Osteocyte (in vitro differentiated cells): Measurements from ENCODE around the gene ZFP64. TPM values are rescaled to one million over a fixed set of nuclear protein-coding genes. Genes with fewer than 3 reads are reported as not detected.

ENCODE experiments used
- DNase-seq: peaks from one replicate; pipeline ENCODE4 v3.0.0; 2021; ENCODE audit warnings: mixed read lengths; ENCODE audit not compliant: unreplicated experiment; ENCODE audit errors: extremely low spot score
- H3K27ac Mint-ChIP-seq: one replicate; pipeline ENCODE4 v1.8.0; 2021; ENCODE audit warnings: mild to moderate bottlenecking, mixed read lengths; ENCODE audit not compliant: unreplicated experiment
- H3K27me3 Mint-ChIP-seq: one replicate; pipeline ENCODE4 v1.8.0; 2021; ENCODE audit warnings: mixed read lengths; ENCODE audit not compliant: unreplicated experiment
- H3K36me3 Mint-ChIP-seq: one replicate; pipeline ENCODE4 v1.8.0; 2021; ENCODE audit warnings: mixed read lengths; ENCODE audit not compliant: unreplicated experiment
- H3K4me1 Mint-ChIP-seq: one replicate; pipeline ENCODE4 v1.8.0; 2021; ENCODE audit warnings: mixed read lengths; ENCODE audit not compliant: unreplicated experiment
- H3K4me3 Mint-ChIP-seq: one replicate; pipeline ENCODE4 v1.8.0; 2021; ENCODE audit warnings: mild to moderate bottlenecking, moderate library complexity, mixed read lengths; ENCODE audit not compliant: unreplicated experiment
- H3K9me3 Mint-ChIP-seq: one replicate; pipeline ENCODE4 v1.8.0; 2021; ENCODE audit warnings: mixed read lengths; ENCODE audit not compliant: unreplicated experiment
- CTCF ChIP-seq: fragments of 200-600 bp; sonication (generic); IDR thresholded peaks from 2 replicates; pipeline ENCODE4 v1.5.0; 2021; ENCODE audit warnings: antibody characterized with exemption, mild to moderate bottlenecking, moderate library complexity
- total RNA-seq: library from RNA; stranded (reverse); gene quantifications from 2 replicates; pipeline ENCODE4 v1.2.1, GENCODE V29; 2021

The ZFP64 gene
- total RNA-seq, 1 donor from 2014 or later: 21.0 TPM

DNA sequence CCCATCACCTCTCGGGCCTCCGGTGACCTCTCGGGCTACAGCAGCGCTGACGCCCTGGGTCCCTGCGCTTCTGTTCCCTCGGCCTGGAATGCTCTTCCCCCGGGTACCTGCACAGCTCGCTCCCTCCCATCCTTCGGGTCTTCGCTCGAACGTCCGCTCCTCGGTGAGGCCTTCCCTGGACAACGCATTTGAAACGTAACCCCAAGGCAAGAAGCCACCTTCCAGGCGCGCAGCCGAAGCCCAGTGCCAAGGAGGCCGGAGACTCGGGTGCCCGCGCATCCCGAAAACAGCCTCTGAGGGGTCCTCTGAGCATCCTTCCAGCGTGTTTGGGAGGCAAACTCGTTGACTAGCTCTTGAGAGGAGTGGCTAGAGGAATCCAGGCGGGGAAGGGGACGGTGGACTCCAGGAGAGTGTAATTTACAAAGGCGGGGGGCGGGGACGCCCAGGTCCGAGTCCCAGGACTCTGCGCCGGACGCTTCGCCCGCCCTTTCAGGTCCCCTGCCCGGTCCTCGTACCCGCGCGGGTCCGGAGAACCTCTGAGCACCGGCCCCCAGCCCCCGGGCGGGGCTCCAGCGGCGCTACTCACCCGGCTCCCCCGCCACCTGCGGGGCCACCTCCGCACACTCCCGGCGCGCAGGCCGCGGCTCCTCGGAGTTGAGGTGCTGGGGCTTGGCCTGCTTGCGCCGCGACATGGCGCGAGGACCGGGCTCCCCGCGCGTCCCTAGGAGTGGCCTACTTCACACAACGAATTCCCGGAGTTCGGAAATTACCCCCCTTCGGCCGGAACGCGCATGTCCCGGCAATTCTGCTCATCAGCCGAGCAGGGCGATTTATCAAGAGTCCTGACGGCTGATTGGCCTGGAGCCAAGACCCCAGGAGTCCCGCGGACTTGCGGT lies 86.8 kb downstream of the ZFP64 start:
- Mint-ChIP-seq H3K36me3 (no peaks in the 10 kb centered on the region), H3K9me3 (no peaks in the 10 kb centered on the region), H3K4me3 (peak overlapping the region; percentile 90), H3K27me3 (peaks cover 4% of the 10 kb centered on the region), H3K27ac (peak overlapping the region; percentile 74), H3K4me1 (peaks cover 23% of the 10 kb centered on the region)
- peak; percentile 84 for DNase-seq
- TF ChIP-seq CTCF: no peak

DNA sequence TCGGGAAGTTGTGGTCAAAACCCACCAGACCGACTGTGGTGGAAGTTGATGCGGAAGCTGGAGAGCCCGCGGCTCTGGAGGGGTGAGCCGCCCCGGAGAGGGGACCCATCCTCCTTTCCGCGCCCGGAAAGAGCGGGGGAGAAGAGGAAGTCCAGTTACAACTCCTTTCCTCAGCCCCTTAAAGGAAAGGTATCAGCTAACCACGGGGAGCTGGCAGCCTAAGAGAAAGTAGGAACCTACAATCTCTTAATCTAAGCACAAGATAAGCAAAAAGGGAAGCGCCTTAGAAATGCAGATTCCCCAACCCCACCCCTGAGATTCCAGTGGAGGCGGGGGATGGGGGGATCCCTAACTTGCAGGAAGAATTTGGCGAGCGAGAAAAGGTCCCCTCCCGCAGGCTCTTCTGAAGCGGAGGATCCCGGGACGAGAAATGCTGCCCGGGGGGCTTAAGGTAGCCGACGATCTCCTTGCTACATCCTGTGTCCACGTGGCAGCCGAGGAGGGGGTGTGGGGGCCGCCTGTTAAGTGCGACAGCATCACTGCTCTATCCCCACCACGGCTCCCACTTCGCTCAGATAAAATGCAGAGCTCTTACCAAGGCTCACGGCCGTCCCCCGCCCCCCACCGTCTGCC lies 87.5 kb downstream of the ZFP64 start:
- no peak for TF ChIP-seq CTCF

GRCh38 chr20:52103335-52103912 lies 88.2 kb downstream of the ZFP64 start:
- DNase-seq: no peak
- peak overlapping the region; percentile 80 for H3K27ac Mint-ChIP-seq
- peaks cover 23% of the 10 kb centered on the region for H3K4me1 Mint-ChIP-seq
- peak overlapping the region; percentile 90 for H3K4me3 Mint-ChIP-seq
- no peaks in the 10 kb centered on the region for H3K9me3 Mint-ChIP-seq
- H3K36me3 Mint-ChIP-seq: no peaks in the 10 kb centered on the region
- peaks cover 4% of the 10 kb centered on the region for H3K27me3 Mint-ChIP-seq
- no peak for TF ChIP-seq CTCF

More for the DNA sequence above, 87.5 kb downstream of the ZFP64 start:
- Mint-ChIP-seq H3K9me3 (no peaks in the 10 kb centered on the region), H3K4me1 (peaks cover 23% of the 10 kb centered on the region), H3K27me3 (peaks cover 4% of the 10 kb centered on the region), H3K27ac (peak overlapping the region; percentile 80), H3K4me3 (peak overlapping the region; percentile 90), H3K36me3 (no peaks in the 10 kb centered on the region)
- DNase-seq: no peak

- Mint-ChIP-seq H3K27me3 (peaks cover 4% of the 10 kb centered on the region), H3K27ac (no peak overlapping the region), H3K36me3 (no peaks in the 10 kb centered on the region)
Measured at GRCh38 chr20:52102559-52102958, 89.0 kb downstream of the ZFP64 start.

More at GRCh38 chr20:52102559-52102958, 89.0 kb downstream of the ZFP64 start:
- DNase-seq: no peak
- no peak for TF ChIP-seq CTCF
- Mint-ChIP-seq H3K9me3 (no peaks in the 10 kb centered on the region), H3K4me3 (peak overlapping the region; percentile 17), H3K4me1 (peaks cover 23% of the 10 kb centered on the region)
